GM12801 (cell line): ENCODE measurements around the gene SASS6.

Source experiments
- CTCF ChIP-seq: IDR thresholded peaks from one replicate; pipeline ENCODE4 v1.5.1; 2011; ENCODE audit warnings: control low read depth; ENCODE audit not compliant: insufficient read length; ENCODE audit errors: extremely low read depth

The SASS6 gene

GRCh38 chr1:100152271-100152670 is 19.5 kb upstream of the SASS6 start:
- no peak for TF ChIP-seq CTCF

- no peak for TF ChIP-seq CTCF
Observed at GRCh38 chr1:100151679-100152078, 18.9 kb upstream of the SASS6 start.

GRCh38 chr1:100147875-100148274 is 15.1 kb upstream of the SASS6 start:
- no peak for TF ChIP-seq CTCF

- TF ChIP-seq CTCF, result no peak
Observed at GRCh38 chr1:100146958-100147357, 14.2 kb upstream of the SASS6 start.

- TF ChIP-seq CTCF, result no peak
Observed at GRCh38 chr1:100145116-100145515, 12.4 kb upstream of the SASS6 start.

GRCh38 chr1:100142343-100142742 is 9.6 kb upstream of the SASS6 start:
- TF ChIP-seq CTCF, result no peak

- no peak for TF ChIP-seq CTCF
Observed at GRCh38 chr1:100141192-100141591, 8.5 kb upstream of the SASS6 start.

GRCh38 chr1:100137602-100138001 is 4.9 kb upstream of the SASS6 start:
- TF ChIP-seq CTCF, result no peak
